HG03432 (cell line): Measurements from ENCODE around the gene MRPS23.

ENCODE experiments used
- ATAC-seq: cut with Tn5 transposase; IDR thresholded peaks from one replicate; pipeline ENCODE4 v1.9.1; 2021; ENCODE audit warnings: mild to moderate bottlenecking, moderate library complexity; ENCODE audit not compliant: unreplicated experiment

Gene MRPS23

GRCh38 chr17:57838857-57839570 is 10.8 kb downstream of the MRPS23 start:
- no peak for ATAC-seq

DNA sequence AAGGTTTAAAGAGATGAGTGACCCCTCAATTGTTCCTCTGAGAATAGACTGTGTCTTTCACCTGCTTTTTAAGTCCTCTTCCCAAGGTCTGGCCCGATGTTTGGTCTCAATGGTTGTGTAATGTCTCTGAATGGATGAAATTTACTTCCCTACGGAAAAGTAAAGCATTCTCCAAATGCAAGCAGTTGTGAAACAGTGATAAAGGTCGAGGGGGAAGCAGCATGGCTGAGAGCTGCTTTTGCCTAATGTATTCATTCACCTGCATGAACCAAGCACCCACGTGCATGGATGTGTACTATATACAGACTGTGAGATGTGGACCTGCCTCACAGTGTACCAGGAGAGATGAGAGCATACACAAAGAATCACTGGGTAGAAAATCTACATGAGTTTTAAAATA is 11.4 kb downstream of the MRPS23 start:
- no peak for ATAC-seq

GRCh38 chr17:57835333-57835900 is 14.4 kb downstream of the MRPS23 start:
- ATAC-seq: no peak

DNA sequence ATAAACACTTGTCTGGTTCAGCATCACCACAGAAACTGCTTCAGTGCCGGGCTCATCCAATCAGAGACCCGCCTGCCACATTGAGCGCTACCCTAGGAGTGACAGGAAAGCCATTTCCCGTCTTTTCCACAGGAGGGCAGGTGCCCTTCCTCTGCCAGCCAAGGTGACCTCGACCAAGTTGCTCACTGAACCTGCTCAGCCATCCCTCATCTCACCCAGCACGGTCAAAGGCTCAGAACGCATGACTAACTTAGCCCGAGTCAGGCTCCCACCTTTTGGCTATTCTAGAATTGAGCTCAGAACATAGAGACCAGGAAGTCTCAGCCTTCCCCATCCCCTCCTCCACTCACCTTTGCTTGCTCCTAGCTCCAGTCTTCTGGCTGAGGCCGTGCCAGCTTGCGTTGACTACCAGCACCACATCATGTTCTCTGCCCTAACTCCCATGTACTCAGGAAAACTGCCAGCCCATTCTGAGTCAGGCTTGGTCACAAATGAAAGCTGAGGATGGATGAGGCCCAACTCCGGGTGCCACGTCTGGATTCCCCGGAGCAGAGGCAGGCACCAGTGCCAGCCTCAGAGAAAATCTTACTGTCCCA is 15.6 kb downstream of the MRPS23 start:
- ATAC-seq: no peak

- peak; percentile 55 for ATAC-seq
Observed at GRCh38 chr17:57833179-57833939, 16.5 kb downstream of the MRPS23 start.

- ATAC-seq: peak; percentile 10
Observed at GRCh38 chr17:57832314-57833178, 17.3 kb downstream of the MRPS23 start.

GRCh38 chr17:57830880-57831279 is 19.0 kb downstream of the MRPS23 start:
- ATAC-seq: no peak

GRCh38 chr17:57823469-57824401 is 26.1 kb downstream of the MRPS23 start:
- no peak for ATAC-seq

DNA sequence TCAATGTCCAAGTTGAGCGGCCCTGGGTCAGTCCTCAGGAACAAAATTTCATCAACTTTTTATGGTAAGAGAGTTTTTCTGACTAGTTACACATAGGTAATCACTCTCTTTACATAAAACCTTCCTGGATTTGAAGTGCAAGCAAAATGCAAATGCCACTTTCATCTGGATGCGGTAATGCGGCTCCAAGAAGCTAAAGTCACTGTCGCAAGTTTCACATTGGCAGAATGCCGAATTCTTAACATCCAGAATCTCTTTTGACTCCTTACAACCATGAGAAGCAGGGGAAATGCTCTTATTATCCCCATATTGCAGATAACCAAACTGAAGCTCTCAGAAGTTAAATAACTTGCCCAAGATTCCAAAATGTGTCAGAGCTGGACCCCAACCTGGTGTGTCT is 30.0 kb downstream of the MRPS23 start:
- ATAC-seq: no peak

DNA sequence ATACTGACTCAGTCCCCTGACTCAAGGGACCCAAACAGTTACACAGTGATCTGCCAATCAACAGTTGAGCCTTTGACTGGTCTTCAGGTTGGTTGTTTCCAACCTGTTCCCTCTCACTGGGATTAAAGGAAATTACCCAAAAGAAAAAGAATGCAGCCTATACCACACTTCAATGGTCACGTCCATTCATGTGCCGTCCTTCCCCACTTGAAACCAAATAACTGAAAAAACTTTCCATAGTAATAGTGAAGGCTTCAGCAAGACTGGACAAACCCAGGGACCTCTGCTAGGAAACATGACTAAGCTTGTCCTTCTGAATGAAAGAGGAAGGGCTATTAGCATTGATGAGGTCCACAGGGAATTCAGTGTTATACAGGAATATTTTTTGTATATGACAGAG is 30.6 kb downstream of the MRPS23 start:
- no peak for ATAC-seq

GRCh38 chr17:57818066-57818465 is 31.8 kb downstream of the MRPS23 start:
- ATAC-seq: no peak

DNA sequence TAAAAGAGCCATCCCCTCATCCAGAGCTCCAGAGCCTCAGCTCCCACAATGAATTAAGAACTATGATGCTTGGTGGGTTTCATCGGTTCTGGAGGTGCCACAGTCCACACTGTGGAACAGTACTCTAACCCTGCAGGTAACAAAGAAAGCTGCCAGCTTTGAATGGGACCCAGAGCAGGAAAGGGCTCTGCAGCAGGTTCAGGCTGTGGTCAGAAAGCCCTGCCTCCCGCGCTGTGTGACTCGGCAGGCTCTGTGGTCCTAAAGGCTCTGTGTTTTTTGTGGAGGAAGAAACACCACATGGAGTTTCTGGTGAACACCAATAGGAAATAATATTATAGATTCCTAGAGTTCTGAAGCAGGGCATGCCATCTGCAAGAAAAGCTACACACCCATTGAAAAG is 32.5 kb downstream of the MRPS23 start:
- ATAC-seq: no peak

- no peak for ATAC-seq
Observed at GRCh38 chr17:57814421-57814820, 35.4 kb downstream of the MRPS23 start.

- no peak for ATAC-seq
Observed at GRCh38 chr17:57811638-57812280, 38.1 kb downstream of the MRPS23 start.

DNA sequence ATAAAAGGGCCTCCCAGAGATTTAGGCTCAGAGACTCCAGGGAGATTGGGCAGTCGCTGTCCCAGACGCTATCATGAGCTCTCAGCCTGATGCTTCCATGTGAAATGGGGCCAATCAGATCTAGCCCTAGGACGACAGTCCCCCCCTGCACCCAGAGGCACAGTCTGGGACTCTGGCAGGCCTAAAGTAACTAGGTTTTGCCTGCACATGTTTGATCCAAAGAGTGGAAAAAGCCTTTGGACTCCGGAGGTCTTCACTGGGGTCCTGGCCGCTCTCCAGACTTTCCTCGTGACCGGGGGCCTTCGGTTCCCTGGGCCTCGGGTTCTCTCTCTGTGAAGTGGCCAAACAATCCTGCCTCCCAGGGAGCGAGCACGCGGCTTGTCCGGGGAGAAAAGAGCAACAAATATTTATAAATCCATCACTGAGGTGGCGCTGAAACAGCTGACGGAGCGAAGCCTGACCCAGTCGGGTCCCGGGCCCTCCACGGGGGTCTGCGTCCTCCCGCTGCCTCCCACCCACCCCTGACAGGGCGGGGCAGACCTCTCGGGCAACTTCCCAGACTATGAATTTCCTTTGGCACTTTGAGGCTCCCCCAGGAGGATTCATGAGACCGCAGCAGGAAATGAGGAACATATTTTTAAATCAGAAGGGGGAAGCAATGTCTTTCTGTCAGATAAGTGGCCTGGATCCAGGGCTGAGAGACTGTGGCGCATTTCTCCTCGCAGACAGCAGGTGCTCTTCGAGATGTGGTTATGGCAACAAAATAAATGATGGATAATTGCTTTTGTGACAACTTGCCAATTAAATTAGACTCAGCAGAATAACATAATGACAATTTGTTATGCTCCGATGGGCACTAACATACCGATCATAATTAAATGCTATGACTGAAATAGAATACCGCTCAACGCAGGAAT is 38.9 kb downstream of the MRPS23 start:
- ATAC-seq: no peak

DNA sequence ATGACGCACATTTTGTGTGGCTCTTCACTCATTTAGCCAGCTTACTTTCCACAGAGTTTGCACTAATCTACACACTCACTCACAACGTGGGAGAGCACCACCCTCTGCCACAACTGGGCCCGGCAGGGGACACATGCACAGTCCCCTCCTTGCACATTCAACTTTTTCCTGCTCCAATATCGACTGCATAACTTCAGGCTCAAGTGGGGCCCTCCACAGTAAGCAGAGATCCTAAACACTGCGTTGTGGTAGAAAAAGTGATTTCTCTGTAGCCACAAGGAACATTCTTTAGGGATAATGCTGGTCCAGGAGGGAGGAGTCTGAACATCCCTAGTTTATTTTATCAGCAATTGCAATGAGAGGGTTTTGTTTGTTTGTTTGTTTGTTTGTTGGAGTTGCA is 40.0 kb downstream of the MRPS23 start:
- ATAC-seq: no peak

DNA sequence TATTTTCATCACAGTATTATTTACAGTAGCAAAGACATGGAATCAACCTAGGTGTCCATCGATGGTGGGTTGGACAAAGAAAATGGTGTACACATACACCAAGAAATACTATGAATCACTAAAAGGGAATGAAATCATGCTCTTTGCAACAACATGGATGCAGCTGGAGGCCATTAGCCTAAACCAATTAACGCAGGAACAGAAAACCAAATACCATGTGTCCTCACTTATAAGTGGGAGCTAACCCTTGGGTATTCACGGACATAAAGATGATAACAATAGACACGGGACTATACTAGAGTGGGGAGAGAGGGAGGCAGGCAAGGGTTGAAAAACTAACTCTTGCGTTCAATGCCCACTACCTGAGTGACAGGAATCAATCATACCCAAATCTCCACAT is 41.0 kb downstream of the MRPS23 start:
- no peak for ATAC-seq

DNA sequence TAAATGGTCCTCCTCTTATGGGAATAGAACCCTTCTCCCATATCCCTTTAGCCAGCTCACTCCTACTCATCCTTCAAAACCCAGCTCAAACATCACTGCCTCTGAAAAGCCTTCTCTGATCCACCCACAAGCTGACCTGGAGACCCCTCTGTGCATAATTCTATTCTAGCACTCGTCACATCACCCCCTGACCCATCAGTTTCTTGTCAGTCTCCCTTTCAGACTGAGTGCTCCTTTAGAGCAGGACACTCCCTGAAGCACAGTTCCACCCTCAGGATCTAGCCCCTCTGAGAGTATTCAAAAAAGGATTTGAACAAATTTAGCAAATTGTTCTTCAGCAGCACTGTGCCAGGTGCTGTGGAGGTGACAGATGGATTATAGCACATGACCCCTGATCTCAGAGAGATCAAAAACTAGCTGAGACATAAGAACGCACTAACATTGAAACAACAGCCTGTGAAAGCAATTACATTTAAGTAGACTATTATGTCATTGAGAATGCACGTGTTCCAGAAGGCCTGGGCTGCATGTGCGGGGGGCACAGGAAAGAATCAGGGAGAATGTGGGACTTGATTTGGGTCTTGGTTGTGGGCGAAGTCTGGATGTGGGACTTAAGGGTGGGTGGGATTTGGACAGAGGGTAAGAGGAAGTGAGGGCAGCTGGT is 43.5 kb downstream of the MRPS23 start:
- ATAC-seq: no peak
